AG20443 (cell line): ENCODE results near the gene TVP23C.

Source experiments
- DNase-seq: peaks from one replicate; pipeline ENCODE4 v3.0.0; 2012; ENCODE audit warnings: low spot score, mixed read lengths

Gene TVP23C

DNA sequence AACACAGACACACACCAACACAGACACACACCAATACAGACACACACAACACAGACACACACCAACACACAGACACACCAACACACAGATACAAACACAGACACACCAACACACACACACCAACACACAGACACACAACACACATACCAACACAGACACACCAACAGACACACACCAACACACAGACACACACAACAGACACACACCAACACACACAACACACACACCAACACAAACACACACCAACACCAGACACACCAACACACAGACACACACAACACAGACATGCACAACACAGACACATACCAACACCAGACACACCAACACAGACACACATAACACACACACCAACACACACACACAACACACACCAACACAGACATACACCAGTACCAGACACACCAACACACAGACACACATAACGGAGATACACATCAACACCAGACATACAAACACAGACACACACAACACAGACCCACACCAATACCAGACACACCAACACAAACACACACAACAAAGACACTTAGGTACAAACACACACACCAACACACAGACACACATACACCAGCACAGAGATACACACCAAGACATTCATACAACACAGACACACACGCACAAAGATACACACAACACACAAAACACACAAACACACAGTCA lies 98.1 kb downstream of the TVP23C start:
- no peak for DNase-seq

- peak; percentile 25 for DNase-seq
Measured at GRCh38 chr17:15464231-15464985, 98.9 kb downstream of the TVP23C start.

DNA sequence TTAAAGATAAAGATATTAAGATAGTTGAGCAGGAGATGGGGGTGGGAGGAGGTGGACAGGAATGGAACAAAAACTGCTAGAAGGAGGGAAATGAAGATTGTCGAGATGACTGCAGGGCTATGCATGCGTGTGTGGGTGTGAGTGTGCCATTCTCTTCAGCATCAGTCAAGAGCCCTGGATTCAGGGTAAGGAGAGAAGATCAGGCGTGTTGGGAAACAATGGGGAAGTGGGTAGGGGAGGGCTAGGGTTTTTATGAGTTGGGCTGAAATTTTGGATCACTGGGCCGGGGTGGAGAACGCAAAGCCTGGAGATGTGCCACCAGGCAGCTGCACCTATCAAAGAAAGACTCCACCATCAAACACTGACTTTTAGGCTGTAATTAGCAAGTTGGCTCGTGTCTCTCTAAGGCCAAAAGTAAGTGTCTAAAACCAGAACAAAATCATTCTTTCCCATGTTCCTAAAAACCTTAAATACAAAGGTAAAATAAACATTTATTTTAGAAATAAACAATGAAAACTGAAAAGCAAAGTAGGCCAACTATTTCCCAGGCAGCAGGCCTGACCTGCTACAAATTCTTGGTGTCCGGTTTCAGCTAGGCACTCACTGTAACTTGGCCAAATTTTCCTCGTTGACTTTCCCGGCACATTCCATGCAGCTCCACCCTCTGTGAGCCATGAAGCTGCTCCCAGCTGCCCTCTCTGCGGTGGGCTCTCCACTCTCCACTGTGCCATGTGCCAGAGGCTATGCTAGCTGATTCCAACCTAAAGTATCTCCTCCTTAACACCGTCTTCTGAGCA lies 100.1 kb downstream of the TVP23C start:
- DNase-seq, result peak; percentile 89

- DNase-seq, result no peak
Measured at GRCh38 chr17:15457723-15458094, 105.6 kb downstream of the TVP23C start.

DNA sequence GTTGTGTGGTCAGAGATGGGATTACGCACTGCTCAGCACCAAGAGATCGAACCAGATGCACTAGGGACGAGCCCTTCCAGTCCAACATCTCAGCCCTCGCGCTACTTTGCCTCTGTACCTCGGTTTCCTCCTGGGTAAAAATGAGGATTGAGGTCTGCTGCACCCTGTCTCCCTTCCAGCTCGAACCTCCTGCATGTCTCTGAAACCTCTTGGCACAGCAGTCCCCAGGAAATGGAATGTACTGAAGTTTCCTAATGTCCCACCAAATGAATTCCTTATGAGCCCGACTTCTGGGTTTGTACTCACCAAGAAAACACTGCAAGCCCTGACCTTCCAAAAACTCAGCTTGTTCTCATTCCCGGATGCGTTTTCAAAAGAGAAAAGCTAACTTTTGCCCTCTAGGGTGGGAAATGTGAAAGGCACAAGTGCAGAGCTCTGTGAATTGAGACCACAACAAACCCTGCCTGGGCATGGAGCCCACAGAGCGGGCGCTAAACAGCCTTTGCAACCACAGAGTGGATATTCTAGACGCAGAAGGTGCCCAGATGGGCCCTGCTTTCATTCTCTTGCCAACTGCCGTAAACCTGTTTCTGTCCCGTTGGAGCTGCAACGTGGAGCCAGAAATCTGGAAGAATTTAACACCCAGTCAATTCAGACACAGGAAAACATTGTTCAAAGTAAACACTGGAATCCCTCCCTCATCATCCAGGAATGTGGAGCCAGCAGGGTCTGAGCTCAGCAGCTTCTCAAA lies 106.1 kb downstream of the TVP23C start:
- peak; percentile 83 for DNase-seq

DNA sequence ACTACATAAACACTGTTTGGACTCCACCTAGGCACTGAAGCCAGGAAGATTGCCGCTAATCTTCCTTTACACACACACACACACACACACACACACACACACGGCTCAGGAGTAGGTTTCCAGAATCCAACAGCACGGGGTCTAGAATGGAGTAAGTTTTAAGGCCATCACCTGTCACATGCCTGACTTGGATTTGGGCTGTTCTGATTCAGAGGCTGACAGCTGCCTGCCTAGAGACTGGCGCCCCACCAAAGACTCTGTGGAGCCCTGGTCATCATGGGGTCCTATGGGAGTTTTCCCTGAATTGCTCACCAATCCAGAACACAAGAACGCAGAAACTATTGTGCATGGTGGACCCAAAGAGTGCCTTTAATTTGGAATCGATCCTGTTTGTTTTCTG lies 106.8 kb downstream of the TVP23C start:
- peak; percentile 40 for DNase-seq

DNA sequence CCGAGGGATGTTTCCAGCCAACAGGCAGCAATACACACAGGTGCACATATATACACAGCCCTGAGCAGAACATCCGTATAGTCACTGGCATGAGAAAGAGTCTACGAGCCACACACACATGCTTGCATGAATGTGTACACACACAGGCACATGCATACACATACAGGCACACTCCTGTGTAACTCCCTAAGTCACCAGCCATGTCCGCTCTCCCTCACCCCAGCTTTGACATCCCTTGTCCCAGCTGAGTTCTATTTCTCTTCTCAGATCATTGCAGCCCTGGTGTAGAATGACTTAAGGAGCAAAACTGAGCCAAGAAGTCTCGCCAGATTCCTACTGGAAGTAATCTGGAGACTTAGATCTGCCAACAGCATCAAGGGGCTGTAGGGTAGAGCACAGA lies 108.9 kb downstream of the TVP23C start:
- DNase-seq, result no peak

DNA sequence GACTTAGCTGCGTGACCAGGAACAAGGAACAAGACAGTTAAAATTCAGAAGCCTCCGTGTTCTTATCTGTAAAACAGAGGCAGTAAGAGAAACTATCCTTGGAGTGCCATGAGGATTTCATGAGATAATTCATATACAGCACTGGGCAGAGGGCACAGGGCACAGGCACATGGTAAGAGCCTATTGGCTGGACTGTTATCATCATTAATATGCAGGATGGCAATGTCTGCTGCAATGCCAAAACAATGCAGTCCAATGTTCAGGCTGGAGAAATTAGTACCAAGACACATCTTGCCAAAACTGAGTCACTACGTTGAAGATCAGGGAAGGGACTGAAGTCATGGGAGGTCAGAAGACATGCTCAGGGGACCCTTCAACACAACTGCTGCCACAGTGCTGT lies 109.5 kb downstream of the TVP23C start:
- DNase-seq, result no peak

DNA sequence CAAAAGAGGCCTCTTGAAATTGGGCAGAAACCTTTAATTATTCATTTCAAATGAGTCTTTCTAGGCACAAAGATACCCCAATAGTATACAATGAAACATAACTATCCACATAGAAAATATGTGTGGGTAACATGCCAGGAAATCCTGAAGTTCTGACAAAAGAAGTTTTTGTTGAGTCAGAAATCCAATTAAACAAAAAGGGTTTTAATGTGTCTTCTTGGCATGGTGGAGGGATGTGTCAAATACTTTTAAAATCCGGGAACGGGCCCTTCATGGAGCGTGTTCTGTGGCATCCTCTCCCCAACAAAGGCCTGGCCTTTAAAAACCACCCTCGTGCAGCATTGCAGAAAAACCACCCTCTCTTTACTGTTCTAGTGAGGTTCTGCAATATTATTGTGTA lies 110.0 kb downstream of the TVP23C start:
- peak; percentile 32 for DNase-seq

DNA sequence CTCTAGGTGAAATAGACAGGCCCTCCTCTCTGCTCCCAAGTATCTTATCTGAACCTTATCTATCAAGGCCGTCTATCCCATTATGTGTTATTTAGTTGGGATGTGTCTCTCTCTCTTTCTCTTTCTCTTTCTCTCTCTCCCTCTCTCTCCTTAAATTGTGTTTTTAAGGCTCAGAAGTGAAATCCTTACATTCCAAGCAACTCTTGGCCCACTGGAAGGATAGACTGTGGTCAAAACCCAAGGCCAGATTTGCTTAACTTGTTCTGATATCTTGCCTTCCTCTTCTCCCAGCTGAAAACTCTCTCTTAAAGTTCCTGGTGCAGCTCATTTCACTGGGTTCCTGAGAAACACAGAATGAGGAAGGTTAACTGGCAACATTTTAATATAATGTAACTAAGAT lies 110.5 kb downstream of the TVP23C start:
- DNase-seq, result no peak
